ENCODE measurements around the gene JARID2.

JARID2 gene

DNA sequence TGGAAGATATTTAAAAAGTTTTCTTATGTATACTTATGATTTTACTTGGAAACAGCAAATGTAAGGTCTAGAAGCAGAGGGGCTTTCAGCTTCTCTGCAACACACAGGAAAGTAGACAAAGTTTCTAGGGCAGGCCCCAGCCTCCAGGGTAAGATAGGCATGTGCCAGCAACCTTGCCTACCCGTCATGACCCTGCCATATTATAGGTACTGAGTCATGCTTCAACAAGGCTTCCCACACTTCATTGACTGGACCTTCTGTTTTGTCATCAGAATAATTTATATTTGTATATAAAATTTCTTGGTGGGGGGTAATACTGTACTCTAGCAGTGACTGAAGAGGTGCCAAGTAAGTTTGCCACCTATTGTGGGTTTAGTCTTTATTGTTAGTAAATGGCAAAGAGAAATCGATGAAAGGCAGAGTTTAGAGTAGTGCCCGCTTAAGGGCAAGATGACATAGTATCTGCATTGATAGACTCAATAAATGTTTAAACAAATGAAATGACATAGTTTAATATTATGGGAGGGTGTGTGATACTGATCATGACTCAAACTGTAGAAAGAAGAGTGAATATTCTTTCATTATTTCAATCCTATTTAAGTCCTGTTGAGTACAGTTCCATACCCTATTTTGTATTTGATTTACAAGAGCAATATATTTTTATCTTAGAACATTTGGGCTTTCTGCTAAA, 95.6 kb downstream of the JARID2 start:
- Histone ChIP-seq H3K4me1 (ENCODE audit: control insufficient read depth in 2 of 2, insufficient read depth in 2 of 2, low read length in 2 of 2) (peaks cover 5 to 7% of the 10 kb centered on the region in 2 donors), H3K27ac (ENCODE audit: low read depth in 2 of 2, low read length in 2 of 2) (no peak overlapping the region), H3K27me3 (ENCODE audit: control insufficient read depth in 2 of 2, insufficient read depth in 2 of 2, low read length in 2 of 2) (no peaks in the 10 kb centered on the region)

DNA sequence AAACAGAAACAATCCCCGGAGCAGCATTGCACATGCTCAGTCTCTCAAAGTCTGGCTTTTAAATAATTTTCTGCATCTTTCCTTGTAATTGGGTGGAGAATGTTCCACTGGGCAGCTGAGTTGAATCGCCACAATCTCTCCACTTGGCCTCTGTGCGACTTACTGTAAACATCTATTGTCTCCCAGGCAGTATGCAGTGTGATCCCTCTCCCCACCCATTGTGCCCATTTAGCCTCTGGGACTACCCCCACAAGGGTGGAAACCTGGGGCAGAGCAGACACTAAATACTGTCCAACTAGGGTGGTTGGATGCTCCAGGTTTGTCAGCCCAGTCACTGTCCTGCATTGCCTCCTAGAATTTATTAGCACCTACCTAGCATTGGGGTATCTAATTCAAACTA, 96.2 kb downstream of the JARID2 start:
- Histone ChIP-seq H3K9ac (ENCODE audit: low read depth in 1 of 2, low read length in 2 of 2) (no peak overlapping the region), H3K9me3 (ENCODE audit: control insufficient read depth in 2 of 2, low read length in 2 of 2) (no peaks in the 10 kb centered on the region), H3K4me3 (ENCODE audit: low read length in 2 of 2) (no peak overlapping the region), H3K27ac (ENCODE audit: low read depth in 2 of 2, low read length in 2 of 2) (no peak overlapping the region), H3K36me3 (ENCODE audit: control insufficient read depth in 2 of 2, insufficient read depth in 2 of 2, low read length in 2 of 2) (no peaks in the 10 kb centered on the region), H3K27me3 (ENCODE audit: control insufficient read depth in 2 of 2, insufficient read depth in 2 of 2, low read length in 2 of 2) (no peaks in the 10 kb centered on the region), H3K4me1 (ENCODE audit: control insufficient read depth in 2 of 2, insufficient read depth in 2 of 2, low read length in 2 of 2) (peaks cover 5 to 7% of the 10 kb centered on the region in 2 donors)

More for the DNA sequence above, 95.6 kb downstream of the JARID2 start:
- Histone ChIP-seq H3K9ac (ENCODE audit: low read depth in 1 of 2, low read length in 2 of 2) (no peak overlapping the region), H3K36me3 (ENCODE audit: control insufficient read depth in 2 of 2, insufficient read depth in 2 of 2, low read length in 2 of 2) (no peaks in the 10 kb centered on the region), H3K9me3 (ENCODE audit: control insufficient read depth in 2 of 2, low read length in 2 of 2) (no peaks in the 10 kb centered on the region), H3K4me3 (ENCODE audit: low read length in 2 of 2) (no peak overlapping the region)

DNA sequence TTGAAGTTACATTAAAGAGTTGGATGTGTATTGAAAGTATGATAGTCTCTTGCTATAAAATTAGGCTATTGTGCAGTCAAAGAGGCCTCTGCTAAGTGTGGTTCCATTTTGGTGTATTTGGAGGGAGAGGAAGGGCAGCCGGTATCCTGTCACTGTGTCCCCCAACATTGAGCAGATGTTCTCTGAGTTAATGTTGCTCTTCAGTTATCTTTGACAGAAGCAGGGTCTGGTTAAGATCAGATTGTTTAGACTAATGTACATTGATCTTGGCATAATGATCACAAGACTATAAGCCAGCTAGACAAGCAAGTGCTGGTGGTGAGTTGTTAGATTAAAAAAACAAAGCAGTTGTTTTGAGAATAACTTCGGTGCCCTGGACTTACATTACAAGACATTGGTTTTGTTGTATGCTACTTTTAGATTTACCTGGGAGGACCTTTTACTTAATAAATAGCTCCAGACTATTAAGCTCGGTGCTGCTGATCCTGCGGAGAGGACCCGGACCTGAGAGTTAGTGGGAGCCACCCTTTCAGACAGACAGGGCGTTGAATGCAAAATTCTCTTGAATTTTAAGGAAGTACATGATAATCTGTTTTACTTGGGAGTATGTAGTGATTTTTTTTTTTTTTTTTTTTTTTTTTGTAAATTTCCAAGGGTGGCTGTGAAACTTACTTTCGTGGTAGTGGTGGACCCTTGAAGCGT, 97.8 kb downstream of the JARID2 start:
- H3K9me3 ChIP-seq (ENCODE audit: control insufficient read depth in 2 of 2, low read length in 2 of 2), result no peaks in the 10 kb centered on the region
- no peak overlapping the region for H3K9ac ChIP-seq (ENCODE audit: low read depth in 1 of 2, low read length in 2 of 2)
- H3K4me3 ChIP-seq (ENCODE audit: low read length in 2 of 2), result no peak overlapping the region
- no peak overlapping the region for H3K27ac ChIP-seq (ENCODE audit: low read depth in 2 of 2, low read length in 2 of 2)
- no peaks in the 10 kb centered on the region for H3K36me3 ChIP-seq (ENCODE audit: control insufficient read depth in 2 of 2, insufficient read depth in 2 of 2, low read length in 2 of 2)
- no peaks in the 10 kb centered on the region for H3K27me3 ChIP-seq (ENCODE audit: control insufficient read depth in 2 of 2, insufficient read depth in 2 of 2, low read length in 2 of 2)
- H3K4me1 ChIP-seq (ENCODE audit: control insufficient read depth in 2 of 2, insufficient read depth in 2 of 2, low read length in 2 of 2), result peaks cover 5% of the 10 kb centered on the region in 2 donors

DNA sequence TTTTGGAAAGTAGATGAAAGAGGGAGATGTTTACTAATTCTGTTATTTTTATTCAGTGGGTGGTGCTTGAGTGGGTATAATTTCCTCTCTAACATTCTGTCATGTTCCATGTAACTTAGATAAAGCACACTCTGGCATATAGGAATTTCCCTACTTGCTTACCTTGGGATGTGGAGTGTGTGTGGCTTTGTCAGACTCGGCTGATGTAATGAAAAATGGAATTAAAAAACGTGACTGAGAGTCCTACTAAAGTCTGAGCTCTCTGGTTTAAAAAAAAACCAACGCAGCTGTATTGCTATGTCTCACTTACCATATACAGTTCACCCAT, 98.3 kb downstream of the JARID2 start:
- no peaks in the 10 kb centered on the region for H3K36me3 ChIP-seq (ENCODE audit: control insufficient read depth in 2 of 2, insufficient read depth in 2 of 2, low read length in 2 of 2)
- H3K27me3 ChIP-seq (ENCODE audit: control insufficient read depth in 2 of 2, insufficient read depth in 2 of 2, low read length in 2 of 2), result no peaks in the 10 kb centered on the region
- no peak overlapping the region for H3K4me3 ChIP-seq (ENCODE audit: low read length in 2 of 2)
- H3K9me3 ChIP-seq (ENCODE audit: control insufficient read depth in 2 of 2, low read length in 2 of 2), result no peaks in the 10 kb centered on the region
- no peak overlapping the region for H3K9ac ChIP-seq (ENCODE audit: low read depth in 1 of 2, low read length in 2 of 2)
- H3K4me1 ChIP-seq (ENCODE audit: control insufficient read depth in 2 of 2, insufficient read depth in 2 of 2, low read length in 2 of 2), result peaks cover 5% of the 10 kb centered on the region in 2 donors
- H3K27ac ChIP-seq (ENCODE audit: low read depth in 2 of 2, low read length in 2 of 2), result no peak overlapping the region

DNA sequence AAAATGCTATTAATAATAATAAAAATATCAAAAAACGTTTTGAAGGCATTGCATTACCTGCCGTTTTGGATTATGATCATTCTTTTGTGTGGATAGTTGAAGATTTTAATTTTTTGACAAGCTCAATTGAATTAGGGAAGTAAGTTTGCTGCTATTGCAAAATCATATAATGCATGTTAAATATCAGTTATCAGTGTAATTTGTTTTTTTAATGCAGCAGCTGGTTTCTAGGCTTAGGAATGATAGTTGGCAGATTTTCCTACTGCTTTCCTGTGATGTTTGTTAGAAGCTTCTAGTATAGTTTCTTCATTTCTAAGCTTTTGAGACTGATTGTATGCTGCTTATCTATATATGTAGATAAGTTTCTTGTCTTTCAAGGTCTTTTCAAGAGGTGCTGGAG, 99.0 kb downstream of the JARID2 start:
- no peak overlapping the region for H3K9ac ChIP-seq (ENCODE audit: low read depth in 1 of 2, low read length in 2 of 2)
- no peak overlapping the region for H3K27ac ChIP-seq (ENCODE audit: low read depth in 2 of 2, low read length in 2 of 2)
- H3K27me3 ChIP-seq (ENCODE audit: control insufficient read depth in 2 of 2, insufficient read depth in 2 of 2, low read length in 2 of 2), result no peaks in the 10 kb centered on the region
- H3K4me3 ChIP-seq (ENCODE audit: low read length in 2 of 2), result no peak overlapping the region
- H3K9me3 ChIP-seq (ENCODE audit: control insufficient read depth in 2 of 2, low read length in 2 of 2), result no peaks in the 10 kb centered on the region
- H3K36me3 ChIP-seq (ENCODE audit: control insufficient read depth in 2 of 2, insufficient read depth in 2 of 2, low read length in 2 of 2), result no peaks in the 10 kb centered on the region
- H3K4me1 ChIP-seq (ENCODE audit: control insufficient read depth in 2 of 2, insufficient read depth in 2 of 2, low read length in 2 of 2), result peaks cover 5% of the 10 kb centered on the region in 2 donors

DNA sequence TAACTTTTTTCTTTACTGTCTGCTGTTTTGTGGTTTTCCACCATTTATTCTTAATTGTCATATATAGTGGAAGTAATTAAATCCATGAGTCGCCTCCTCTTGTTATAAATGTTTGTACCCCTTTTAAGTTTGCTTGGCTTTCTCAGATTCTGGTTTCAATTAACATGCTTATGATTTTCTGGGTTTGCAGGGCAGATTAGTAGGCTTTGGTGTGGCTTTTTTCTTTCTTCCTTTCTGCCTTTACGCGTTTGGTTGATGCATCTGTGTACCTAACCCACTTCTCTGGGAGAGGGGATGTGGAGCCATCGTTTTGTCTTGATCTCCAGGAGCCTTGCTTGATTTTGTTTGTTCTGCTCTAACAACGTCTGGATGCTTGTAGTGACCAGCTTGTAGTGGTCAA, 100.4 kb downstream of the JARID2 start:
- H3K27ac ChIP-seq (ENCODE audit: low read depth in 2 of 2, low read length in 2 of 2), result no peak overlapping the region
- no peaks in the 10 kb centered on the region for H3K27me3 ChIP-seq (ENCODE audit: control insufficient read depth in 2 of 2, insufficient read depth in 2 of 2, low read length in 2 of 2)
- H3K4me1 ChIP-seq (ENCODE audit: control insufficient read depth in 2 of 2, insufficient read depth in 2 of 2, low read length in 2 of 2), result peaks cover 0 to under 1% of the 10 kb centered on the region in 2 donors
- H3K36me3 ChIP-seq (ENCODE audit: control insufficient read depth in 2 of 2, insufficient read depth in 2 of 2, low read length in 2 of 2), result no peaks in the 10 kb centered on the region
- no peaks in the 10 kb centered on the region for H3K9me3 ChIP-seq (ENCODE audit: control insufficient read depth in 2 of 2, low read length in 2 of 2)
- H3K4me3 ChIP-seq (ENCODE audit: low read length in 2 of 2), result no peak overlapping the region
- no peak overlapping the region for H3K9ac ChIP-seq (ENCODE audit: low read depth in 1 of 2, low read length in 2 of 2)

DNA sequence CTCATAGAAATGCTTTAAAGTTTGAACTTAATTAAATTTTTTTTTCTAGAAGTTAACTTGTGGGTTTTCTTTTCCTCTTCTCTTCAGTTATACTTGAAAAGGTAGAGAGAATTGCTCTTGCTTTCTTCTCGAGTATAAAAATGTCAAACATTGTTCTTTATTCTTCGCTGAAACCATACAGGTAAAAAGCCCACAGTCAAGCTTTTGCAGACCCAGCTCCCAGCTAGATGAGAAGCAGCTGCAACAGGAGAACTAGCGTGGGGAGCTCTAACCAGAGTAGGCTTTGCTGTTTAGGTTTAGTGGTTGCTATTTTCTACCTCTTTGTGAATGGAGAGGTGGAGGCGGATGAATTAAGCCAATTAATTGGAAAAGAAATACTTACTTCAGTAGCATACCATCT, 102.7 kb downstream of the JARID2 start:
- no peak overlapping the region for H3K9ac ChIP-seq (ENCODE audit: low read depth in 1 of 2, low read length in 2 of 2)
- no peaks in the 10 kb centered on the region for H3K9me3 ChIP-seq (ENCODE audit: control insufficient read depth in 2 of 2, low read length in 2 of 2)
- H3K27ac ChIP-seq (ENCODE audit: low read depth in 2 of 2, low read length in 2 of 2), result no peak overlapping the region
- H3K36me3 ChIP-seq (ENCODE audit: control insufficient read depth in 2 of 2, insufficient read depth in 2 of 2, low read length in 2 of 2), result no peaks in the 10 kb centered on the region
- no peaks in the 10 kb centered on the region for H3K27me3 ChIP-seq (ENCODE audit: control insufficient read depth in 2 of 2, insufficient read depth in 2 of 2, low read length in 2 of 2)
- H3K4me1 ChIP-seq (ENCODE audit: control insufficient read depth in 2 of 2, insufficient read depth in 2 of 2, low read length in 2 of 2), result no peaks in the 10 kb centered on the region
- no peak overlapping the region for H3K4me3 ChIP-seq (ENCODE audit: low read length in 2 of 2)

DNA sequence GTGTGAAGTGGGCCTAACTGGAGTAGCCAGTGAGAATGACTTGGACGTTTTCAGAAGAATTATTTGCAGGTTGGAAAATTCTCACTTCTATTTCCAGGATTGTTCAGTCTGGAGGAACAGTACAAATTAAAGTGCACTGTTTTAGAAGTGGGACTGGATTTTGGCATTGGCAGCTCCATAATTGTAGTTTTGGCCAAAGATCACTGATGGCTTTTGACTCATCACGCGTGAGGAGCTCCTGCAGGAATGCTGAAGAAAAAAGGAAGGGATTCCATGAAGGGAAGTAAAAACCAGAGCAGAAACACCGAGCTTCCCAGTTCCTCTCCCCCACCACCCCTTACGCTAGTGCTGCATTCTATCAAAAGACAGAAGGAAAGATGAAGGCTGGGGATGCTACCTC, 103.5 kb downstream of the JARID2 start:
- H3K4me1 ChIP-seq (ENCODE audit: control insufficient read depth in 2 of 2, insufficient read depth in 2 of 2, low read length in 2 of 2), result no peaks in the 10 kb centered on the region
- H3K27ac ChIP-seq (ENCODE audit: low read depth in 2 of 2, low read length in 2 of 2), result no peak overlapping the region

DNA sequence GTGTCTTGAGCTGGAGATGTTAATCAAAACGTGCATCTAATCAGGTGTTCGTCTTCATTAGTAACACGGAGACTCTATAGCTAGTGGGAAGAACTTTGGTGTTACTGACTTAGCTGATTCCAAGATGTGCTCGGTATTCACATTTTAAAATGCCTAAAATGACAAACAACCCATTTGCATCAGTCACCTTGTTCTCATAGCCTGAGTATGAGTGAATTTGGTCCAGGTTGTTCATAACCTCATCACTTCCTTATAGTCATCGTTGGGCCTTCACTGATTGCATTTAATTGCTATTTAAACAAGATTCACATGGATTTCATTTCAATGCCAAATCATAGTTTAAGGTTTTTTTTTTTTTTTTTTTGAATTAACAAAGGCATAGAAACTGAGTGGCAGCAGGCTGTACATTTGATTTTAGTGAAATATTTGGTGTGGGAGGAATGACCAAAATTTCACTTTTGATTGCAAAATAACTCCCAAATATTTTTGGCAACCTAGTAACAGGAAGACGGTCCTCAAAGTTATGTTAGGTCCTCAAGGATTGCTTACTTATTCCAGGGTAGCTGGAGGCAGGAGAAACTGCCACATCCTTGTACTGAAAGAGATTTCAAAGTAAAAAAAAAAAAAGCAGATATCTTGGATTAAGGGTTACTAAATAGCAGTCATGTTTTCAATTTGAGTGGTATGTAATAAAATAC, 104.7 kb downstream of the JARID2 start:
- no peaks in the 10 kb centered on the region for H3K36me3 ChIP-seq (ENCODE audit: control insufficient read depth in 2 of 2, insufficient read depth in 2 of 2, low read length in 2 of 2)
- no peaks in the 10 kb centered on the region for H3K4me1 ChIP-seq (ENCODE audit: control insufficient read depth in 2 of 2, insufficient read depth in 2 of 2, low read length in 2 of 2)
- H3K4me3 ChIP-seq (ENCODE audit: low read length in 2 of 2), result no peak overlapping the region
- no peak overlapping the region for H3K9ac ChIP-seq (ENCODE audit: low read depth in 1 of 2, low read length in 2 of 2)
- no peaks in the 10 kb centered on the region for H3K27me3 ChIP-seq (ENCODE audit: control insufficient read depth in 2 of 2, insufficient read depth in 2 of 2, low read length in 2 of 2)
- H3K27ac ChIP-seq (ENCODE audit: low read depth in 2 of 2, low read length in 2 of 2), result no peak overlapping the region
- H3K9me3 ChIP-seq (ENCODE audit: control insufficient read depth in 2 of 2, low read length in 2 of 2), result no peaks in the 10 kb centered on the region

More for the DNA sequence above, 103.5 kb downstream of the JARID2 start:
- no peaks in the 10 kb centered on the region for H3K9me3 ChIP-seq (ENCODE audit: control insufficient read depth in 2 of 2, low read length in 2 of 2)
- H3K27me3 ChIP-seq (ENCODE audit: control insufficient read depth in 2 of 2, insufficient read depth in 2 of 2, low read length in 2 of 2), result no peaks in the 10 kb centered on the region
- H3K4me3 ChIP-seq (ENCODE audit: low read length in 2 of 2), result no peak overlapping the region
- no peak overlapping the region for H3K9ac ChIP-seq (ENCODE audit: low read depth in 1 of 2, low read length in 2 of 2)
- no peaks in the 10 kb centered on the region for H3K36me3 ChIP-seq (ENCODE audit: control insufficient read depth in 2 of 2, insufficient read depth in 2 of 2, low read length in 2 of 2)

DNA sequence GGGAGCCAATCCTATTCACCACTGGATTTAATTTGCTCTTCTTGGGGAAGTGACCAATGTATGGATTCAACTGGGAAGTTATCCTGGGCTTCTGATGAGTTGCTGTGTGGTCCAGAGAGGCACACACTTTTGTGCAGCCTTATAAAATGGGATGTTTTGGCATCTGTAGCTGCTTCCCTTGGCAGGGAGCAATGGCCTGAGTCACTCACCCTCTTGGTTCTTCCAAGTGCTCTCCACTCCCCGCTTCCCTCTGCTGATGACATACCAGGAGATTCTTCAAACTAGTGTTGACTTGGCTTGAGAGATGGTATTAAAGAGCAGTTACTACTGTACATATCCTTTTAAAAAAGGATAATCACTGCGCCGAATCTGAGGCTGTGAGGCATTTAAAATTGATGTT, 105.8 kb downstream of the JARID2 start:
- no peaks in the 10 kb centered on the region for H3K4me1 ChIP-seq (ENCODE audit: control insufficient read depth in 2 of 2, insufficient read depth in 2 of 2, low read length in 2 of 2)
- no peak overlapping the region for H3K4me3 ChIP-seq (ENCODE audit: low read length in 2 of 2)
- H3K27ac ChIP-seq (ENCODE audit: low read depth in 2 of 2, low read length in 2 of 2), result no peak overlapping the region
- no peak overlapping the region for H3K9ac ChIP-seq (ENCODE audit: low read depth in 1 of 2, low read length in 2 of 2)
- H3K27me3 ChIP-seq (ENCODE audit: control insufficient read depth in 2 of 2, insufficient read depth in 2 of 2, low read length in 2 of 2), result no peaks in the 10 kb centered on the region
- H3K9me3 ChIP-seq (ENCODE audit: control insufficient read depth in 2 of 2, low read length in 2 of 2), result no peaks in the 10 kb centered on the region
- H3K36me3 ChIP-seq (ENCODE audit: control insufficient read depth in 2 of 2, insufficient read depth in 2 of 2, low read length in 2 of 2), result no peaks in the 10 kb centered on the region
